HG03571 (cell line): Measurements from ENCODE around the gene ZNF516.

Experiments used
- ATAC-seq: cut with Tn5 transposase; IDR thresholded peaks from one replicate; pipeline ENCODE4 v1.9.1; 2021; ENCODE audit not compliant: unreplicated experiment

The ZNF516 gene

GRCh38 chr18:76442413-76443171 is 52.5 kb downstream of the ZNF516 start:
- ATAC-seq = no peak

DNA sequence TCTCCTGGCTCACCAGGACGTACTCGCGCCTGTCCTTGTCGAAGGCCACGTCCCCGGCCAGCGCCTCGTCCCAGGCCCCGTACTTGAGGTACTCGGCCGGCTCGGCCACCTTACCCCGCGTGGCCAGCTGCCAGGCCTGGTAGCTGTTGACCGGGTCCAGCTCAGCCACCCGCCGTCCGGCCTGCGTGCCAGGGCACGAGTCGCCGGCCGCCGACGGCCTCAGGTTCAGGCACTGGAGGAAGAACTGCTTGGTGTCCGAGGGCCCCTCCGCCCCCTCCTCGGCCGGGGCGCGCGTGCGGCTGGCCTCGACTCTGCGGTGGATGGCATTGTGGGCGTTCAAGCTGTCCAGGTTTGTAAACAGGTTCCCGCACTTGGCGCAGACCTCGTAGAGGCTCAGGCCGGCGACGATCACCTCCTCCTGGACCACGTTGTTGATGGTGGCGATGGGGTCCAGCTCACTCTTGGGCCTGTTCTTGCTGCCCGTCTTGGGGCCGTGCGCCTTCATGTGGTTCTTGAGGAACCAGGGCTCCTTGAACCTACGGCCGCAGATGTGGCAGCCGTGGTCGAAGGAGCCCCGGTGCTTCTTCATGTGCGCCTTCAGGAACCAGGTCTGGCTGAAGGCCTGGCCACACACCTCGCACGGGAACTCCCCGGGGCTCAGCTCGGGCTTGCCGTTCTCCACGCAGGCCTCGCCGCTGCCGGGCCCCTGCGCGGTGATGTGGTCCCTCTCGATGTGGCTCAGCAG is 53.2 kb downstream of the ZNF516 start:
- no peak for ATAC-seq

DNA sequence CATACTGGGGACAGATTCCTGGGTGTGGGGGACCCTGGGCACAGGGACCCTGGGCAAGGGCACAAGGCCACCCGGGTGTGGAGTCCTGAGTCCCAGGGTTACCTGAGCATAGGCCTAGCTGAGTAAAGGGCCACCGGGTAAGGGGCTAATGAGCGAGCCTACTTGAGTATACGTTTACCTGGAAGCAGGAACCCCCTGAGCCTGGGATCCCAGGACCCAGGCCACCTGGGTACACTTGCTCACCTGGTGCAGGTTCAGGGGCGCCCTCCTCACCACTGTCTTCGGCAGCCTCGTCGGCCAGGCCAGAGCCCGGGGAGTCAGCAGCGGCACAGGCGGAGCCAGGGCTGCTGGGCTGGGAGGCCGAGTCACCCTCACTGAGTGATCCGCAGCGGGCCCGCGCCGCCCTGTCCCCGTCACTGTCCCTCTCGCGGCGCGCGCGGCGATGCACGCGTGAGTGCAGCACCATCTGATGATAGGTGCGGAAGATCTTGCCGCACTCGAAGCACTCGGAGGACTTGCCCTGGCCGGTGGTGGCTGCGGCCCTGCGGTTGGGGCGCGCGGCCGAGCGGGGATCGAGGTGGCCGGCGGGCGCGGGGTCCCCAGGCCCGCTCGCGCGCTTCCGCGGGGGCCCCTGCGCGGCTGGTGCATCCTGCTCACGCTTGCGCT is 53.9 kb downstream of the ZNF516 start:
- ATAC-seq = no peak

GRCh38 chr18:76437910-76438309 is 57.1 kb downstream of the ZNF516 start:
- no peak for ATAC-seq

- no peak for ATAC-seq
Observed at GRCh38 chr18:76437011-76437410, 58.0 kb downstream of the ZNF516 start.

DNA sequence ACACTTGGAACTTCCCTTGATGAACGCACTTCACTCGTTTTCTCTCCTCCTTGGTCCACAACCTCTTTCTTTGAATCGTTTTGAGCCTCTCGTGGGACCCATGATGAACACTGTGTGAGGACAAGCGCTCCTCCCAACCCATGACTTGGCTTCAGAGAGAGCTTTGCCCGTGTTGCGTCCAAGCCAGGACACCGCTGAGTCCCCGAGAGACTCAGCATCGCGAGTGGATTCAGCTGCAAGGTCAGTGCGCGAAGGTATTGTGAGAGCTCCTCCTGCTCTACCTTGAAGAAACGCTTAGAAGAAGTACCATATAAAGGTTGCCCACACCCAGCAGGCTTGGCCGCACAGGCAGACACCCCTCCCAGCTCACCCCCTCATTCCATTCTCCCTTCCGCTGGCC is 58.7 kb downstream of the ZNF516 start:
- no peak for ATAC-seq

GRCh38 chr18:76435316-76435989 is 59.6 kb downstream of the ZNF516 start:
- ATAC-seq = no peak

- no peak for ATAC-seq
Observed at GRCh38 chr18:76434452-76434851, 60.6 kb downstream of the ZNF516 start.

DNA sequence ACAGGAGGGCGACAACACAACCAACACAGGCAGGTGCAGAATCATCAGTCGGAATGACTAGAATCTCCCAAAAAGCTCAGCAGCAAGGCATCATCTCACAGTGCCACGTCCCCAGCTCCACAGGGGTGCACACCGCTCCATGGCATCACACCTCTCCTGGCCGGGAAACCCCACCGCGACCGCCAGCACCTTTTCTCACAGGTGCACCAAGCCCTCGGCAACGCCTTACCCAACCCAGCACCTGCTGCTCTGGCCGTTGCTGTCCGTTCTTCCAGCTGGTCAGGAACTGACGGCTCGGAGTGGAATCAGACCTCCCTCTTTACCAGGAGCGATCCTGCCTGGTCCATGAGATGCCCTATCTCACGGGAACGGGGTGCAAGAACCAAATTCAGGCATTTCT is 61.3 kb downstream of the ZNF516 start:
- ATAC-seq = no peak

GRCh38 chr18:76432970-76433767 is 61.9 kb downstream of the ZNF516 start:
- ATAC-seq = no peak

- ATAC-seq = no peak
Observed at GRCh38 chr18:76432274-76432755, 62.7 kb downstream of the ZNF516 start.

DNA sequence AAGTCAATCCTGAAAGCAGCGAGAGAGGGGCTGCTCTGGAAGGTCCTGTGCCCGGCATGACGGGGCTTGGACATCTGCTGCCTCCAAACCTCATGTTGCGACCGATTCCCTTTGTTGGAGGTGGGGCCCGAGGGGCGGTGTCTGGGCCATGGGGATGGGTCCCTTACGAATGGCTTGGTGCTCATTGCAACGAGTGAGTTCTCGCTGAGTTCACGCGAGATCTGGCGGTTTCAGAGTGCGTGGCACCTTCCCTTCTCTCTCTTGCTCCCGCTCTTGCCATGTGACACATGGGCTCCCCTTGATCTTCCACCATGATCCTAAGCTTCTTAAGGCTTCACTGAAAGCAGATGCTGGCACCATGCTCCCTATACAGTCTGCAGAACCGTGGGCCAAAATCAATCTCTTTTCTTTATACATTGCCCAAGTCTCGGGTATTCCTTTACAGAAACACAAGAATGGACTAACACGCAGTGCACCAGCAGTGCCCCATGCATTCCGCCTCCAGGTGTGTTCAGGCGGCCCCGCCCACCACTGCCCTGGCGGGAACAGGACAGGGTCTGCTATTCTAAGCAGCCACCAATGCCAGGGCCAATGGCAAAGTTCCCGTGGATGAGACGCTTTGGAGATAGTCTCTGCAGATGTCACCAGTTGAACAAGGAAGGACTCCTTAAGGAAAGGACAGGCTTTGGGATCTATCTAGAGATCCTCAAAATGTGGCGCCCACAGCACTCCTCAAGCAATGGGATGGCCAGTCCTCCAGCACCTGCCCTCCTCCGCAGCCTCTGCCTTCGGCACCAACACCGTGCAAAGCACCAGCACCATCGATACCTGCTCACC is 63.4 kb downstream of the ZNF516 start:
- ATAC-seq = no peak

GRCh38 chr18:76430636-76431035 is 64.4 kb downstream of the ZNF516 start:
- ATAC-seq = no peak

GRCh38 chr18:76429262-76430126 is 65.5 kb downstream of the ZNF516 start:
- no peak for ATAC-seq

GRCh38 chr18:76428396-76429261 is 66.4 kb downstream of the ZNF516 start:
- no peak for ATAC-seq

DNA sequence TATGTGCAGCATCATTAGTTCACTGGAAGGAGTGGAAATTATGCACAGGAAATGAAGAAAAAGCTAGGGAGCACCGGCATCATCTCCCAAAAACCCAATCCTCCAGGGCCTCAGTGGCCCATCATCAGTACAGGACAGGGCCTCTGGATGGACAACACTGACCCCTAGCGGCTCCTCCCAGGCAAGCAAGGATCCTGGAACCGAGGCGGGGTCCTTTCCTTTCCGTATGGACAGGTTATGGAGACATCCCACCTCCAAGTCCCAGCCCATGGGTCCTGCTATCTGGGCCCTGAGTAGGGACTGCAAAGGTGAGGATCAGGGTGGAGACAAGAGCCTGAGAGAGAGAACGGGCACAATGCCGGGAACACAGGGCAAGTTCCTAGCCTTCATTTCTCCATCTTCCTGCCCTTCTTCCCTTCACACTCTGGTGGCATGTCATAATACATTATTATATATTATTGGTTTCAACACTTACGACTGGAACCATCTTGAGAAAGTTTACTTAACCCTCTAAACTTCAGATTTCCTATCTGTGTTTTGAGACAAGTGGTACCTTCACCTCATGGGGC is 68.2 kb downstream of the ZNF516 start:
- ATAC-seq = no peak
